GM19372 (cell line): Measurements from ENCODE around the gene PLEKHH1.

Source experiments
- ATAC-seq: cut with Tn5 transposase; IDR thresholded peaks from one replicate; pipeline ENCODE4 v1.9.1; 2021; ENCODE audit warnings: mild to moderate bottlenecking, low read depth, moderate library complexity; ENCODE audit not compliant: unreplicated experiment

The PLEKHH1 gene

DNA sequence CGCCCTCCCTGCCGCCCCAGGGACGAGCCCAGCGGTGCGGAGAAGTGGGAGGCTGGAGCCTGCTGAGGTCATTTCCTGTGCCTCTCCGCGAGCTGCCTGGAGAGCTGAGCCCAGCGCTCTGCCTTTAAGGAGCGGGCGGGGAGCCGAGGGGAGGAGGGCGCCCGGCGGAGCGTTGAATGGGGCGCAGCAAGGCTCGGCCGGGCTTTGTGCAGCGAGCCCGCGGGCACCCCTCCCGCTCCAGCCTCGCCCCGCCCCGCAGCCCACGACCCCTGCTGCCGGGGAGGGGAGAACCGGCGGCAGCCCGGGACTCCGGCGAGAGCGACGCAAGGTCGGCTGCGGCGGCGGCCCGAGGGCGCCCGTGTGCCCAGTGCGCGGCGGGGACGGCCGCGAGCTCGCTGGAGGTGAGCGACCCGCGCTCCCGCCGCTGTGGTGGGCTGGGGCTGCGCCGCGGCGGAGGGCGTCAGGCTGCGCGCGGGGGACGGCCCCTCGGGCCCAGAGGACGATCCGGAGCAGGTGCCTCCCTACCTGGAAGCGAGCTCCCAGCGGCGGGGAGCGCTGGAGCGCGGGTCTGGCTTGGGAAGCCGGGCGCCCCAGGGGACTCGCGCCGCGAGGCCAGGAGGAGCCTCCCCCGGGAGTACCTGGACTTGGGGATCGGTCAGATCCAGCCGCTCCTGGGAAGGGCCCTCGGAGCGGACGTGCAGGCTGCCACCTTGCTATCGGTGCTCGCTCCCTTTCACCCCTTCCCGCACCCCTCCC lies at the start of gene PLEKHH1:
Gene PLEKHH1 (plus strand): TSS at position 293 of the 756 bp plus-strand sequence. CDS start 8,578 bp downstream, outside the sequence.
- no peak for ATAC-seq

DNA sequence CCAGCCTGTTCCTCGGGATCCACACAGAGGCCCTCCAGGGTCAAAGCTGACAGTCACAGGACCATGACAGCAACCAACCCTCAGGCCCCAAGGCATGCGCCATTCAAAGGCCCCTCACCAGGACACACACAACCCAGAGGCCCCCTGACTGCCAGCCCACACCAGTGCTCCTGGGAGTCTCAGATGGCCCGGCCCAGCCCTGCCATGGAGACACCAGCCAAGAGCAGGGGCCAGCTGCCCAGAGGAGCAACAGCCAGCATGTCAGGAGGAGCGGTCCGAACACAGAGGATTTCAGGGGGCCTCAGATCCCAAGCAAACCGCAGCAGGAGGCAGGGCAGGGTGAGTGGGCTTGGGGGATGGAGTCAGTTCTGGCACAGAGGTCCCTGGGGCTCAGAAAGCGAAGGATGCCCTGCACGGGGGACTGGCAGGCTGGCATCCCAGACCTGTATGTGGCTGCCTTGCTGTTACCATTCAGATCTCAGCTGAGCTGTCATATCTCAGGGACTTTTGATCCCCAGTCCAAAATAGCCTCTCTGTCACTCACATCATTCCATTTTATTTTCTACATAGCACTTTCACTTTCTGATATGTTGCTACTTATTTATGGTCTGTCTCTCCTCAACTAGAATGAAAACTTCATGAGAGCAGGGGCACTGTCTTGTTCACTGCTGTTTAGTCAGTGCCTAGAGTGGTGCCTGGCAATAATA lies 49.4 kb upstream of the PLEKHH1 start:
- no peak for ATAC-seq

GRCh38 chr14:67485501-67486095 lies 47.5 kb upstream of the PLEKHH1 start:
- no peak for ATAC-seq

GRCh38 chr14:67486890-67487289 lies 46.2 kb upstream of the PLEKHH1 start:
- no peak for ATAC-seq

DNA sequence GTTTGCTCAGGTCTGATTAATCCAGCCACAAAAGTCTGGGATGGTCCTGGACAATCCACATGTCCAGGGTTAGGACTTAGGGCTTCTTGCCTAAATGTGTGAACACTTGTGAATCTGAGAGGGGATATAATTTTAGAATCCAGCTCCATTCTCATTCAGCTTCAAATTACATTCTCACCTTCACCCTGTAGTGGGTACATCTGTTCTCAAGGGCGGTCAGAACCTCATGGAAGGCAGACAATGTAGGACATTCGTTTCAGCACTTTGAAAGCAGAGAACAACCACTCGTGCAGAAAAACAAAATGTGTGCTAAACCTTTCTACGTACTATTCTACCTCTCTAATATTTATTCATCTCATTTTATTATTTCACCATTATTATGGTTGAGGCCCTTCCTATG lies 45.8 kb upstream of the PLEKHH1 start:
- no peak for ATAC-seq

GRCh38 chr14:67487937-67488893 lies 44.9 kb upstream of the PLEKHH1 start, which contains the start of gene TMEM229B:
Gene TMEM229B (minus strand): TSS chr14:67488721. CDS start chr14:67473923, 14,798 bp downstream.
- peak; percentile 91 for ATAC-seq

DNA sequence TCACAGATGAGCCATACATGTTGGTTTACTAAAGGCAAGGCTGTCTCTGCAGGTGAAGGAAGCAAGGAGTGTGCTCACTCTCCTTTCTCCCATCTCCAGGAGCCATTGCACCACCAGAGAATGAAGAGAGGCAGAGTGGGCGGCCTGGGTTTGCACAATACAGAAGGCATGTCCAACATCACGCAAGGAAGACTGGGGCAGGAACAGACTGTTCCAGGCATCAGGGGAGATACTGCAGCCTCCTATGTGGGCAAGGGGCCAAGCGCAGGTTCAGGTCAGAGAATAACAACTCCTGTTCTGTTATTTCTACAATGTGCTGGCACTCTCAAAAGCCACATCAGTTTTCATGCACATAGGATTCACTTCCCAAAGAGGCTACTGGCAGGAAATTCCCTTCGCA lies 42.9 kb upstream of the PLEKHH1 start:
- ATAC-seq: no peak

DNA sequence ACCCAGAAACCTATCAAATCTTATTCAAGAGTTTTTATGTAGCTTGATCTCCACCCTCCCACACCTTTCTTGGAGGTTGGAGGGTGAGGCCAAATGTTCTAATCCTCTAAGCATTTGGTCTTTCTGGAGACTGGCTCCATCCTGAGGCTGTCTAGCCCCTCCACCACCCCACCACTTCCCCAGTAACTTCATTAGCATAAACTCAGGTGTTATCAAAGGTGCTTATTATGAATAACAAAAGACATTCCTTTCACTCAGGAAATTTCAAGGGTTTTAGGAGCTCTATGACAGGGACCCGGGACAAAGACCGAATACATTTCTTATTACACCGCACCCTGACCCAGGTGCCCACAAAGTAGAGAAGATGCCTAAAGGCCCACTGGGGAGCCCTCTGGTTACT lies 41.8 kb upstream of the PLEKHH1 start:
- no peak for ATAC-seq

DNA sequence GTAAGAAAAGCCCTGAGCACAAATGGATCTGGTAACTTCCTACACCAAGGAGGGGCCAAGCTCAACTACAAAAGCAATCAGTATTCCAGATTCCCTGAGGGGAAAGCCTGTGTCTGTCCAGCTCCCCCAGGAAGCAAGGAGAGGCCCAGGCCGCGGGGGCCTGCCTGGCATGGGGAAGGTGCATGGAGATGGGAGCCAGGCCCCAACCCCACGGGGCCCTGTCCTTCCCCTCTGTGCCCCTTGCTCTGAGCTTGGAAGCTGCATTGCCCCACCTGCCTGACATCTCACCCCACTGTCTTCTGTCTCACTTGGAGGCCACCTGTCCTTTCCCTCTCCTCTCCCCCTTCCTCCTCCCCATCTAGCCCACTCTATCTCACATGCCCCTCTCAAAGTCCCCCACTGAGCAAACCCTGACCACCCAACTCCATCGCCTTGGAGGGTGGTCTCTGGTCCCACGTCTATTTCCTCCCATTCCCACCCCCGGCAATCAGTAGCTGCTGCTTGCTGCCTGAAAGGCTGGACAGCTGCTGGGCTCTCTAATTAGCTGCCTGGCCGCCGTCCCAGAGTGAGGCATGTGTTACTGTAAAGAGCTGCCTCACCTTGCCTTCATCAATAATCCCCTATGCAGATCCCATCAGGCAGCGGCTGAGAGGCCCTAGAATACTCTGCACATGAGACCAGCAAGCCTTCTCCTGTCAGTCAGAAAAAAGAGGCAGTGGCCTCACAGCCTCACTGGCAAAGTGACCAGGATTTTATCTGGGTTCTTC lies 41.2 kb upstream of the PLEKHH1 start:
- ATAC-seq: no peak

GRCh38 chr14:67492538-67492937 lies 40.6 kb upstream of the PLEKHH1 start:
- no peak for ATAC-seq

DNA sequence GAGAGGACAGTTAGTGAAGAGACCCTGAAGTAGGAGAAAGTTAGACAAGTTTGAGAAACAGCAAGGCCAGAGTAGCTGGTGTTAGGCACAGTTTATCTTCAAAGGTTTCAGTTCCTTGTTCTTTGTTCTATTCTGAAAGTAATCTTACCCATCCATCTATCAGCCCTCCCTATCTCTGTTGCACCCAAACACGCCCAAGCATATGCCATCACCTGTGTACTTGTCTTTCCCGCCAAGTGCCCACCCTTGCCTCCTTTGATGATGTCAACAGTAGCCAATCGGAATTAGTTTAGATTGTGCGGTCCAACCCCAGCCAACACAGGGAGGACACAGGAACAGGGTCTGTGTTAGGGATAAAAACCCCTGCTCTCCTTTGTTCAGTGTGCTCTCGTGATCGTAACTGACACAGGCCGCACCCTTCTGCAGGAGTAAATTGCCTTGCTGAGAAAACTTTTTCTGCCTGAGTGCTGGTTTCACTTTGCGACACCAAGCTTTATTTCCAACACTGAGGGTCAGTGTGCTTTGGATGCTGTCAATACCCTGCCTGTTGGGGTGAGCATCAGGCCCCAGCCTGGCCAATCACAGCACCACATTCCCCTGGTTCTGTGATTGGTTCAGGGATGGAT lies 39.9 kb upstream of the PLEKHH1 start:
- no peak for ATAC-seq

GRCh38 chr14:67495827-67496226 lies 37.3 kb upstream of the PLEKHH1 start:
- no peak for ATAC-seq

DNA sequence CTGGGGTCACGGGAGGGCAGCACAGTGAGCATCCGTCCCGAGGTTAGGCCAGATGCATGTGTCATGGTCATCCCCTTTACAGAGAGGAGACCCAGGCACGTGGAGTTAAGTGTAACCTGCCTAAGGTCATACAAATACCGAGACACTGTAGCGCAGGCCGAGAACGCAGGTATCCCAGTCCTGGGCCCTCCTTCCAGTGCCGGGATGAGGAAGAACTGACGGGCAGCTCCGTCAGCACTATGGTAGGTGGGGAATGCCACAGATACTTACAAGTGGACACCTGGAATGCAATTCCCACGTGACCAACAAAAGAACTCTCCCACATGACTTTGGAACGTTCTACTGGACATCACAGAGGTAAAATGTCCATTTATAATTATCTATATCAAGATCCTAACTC lies 35.9 kb upstream of the PLEKHH1 start:
- ATAC-seq: no peak

DNA sequence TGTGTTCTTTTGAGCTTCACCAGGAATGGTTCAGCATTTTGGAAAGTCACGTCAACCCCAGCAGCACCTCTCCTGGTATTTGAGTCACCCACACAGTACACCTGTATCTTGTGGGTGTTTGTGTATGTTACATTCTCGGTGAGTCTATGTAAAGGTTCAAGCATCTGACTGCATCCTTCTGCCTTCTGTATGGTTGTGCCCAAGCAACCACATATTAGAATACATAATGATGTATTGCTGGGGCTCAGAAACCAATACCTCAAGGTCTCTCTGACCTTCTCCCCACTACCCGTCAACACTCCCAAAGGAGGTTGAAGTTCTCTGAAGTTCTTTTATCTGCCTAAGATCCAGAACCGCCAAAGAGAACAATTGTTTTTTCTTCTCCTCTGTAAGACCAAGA lies 35.4 kb upstream of the PLEKHH1 start:
- ATAC-seq: no peak

GRCh38 chr14:67500981-67501380 lies 32.1 kb upstream of the PLEKHH1 start:
- ATAC-seq: no peak

- no peak for ATAC-seq
Measured at GRCh38 chr14:67501670-67502069, 31.4 kb upstream of the PLEKHH1 start.

- ATAC-seq: no peak
Measured at GRCh38 chr14:67502867-67503266, 30.2 kb upstream of the PLEKHH1 start.

DNA sequence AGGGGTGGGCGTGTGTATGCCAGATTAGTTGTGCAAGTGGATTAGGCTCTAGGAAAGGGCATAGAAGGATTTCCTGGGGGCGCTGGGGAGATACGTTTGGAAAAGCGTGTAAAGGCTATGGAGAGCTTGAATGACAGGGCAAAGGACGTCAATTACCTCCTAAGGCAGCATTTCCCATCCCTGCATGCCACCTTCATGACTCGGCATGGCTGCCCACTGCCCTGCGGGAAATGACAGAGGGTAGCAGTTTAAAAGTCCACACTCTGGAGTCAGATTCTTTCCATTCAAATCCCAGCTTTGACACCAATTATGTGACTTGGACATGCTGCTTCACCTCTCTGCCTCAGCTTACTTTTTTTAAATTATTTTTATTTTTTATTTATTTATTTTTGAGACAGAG lies 29.8 kb upstream of the PLEKHH1 start:
- ATAC-seq: no peak

GRCh38 chr14:67505254-67505653 lies 27.8 kb upstream of the PLEKHH1 start:
- ATAC-seq: no peak
